Sigmoid colon (tissue), 7 donors: Measurements from ENCODE around the gene MCHR1. TPM values are rescaled to one million over a fixed set of nuclear protein-coding genes. Genes with fewer than 3 reads are reported as not detected.

Experiments used
- DNase-seq: peaks from one replicate; pipeline ENCODE4 v3.0.0-alpha.2; 2019
- H3K27ac ChIP-seq, 4 donors: fragments of 200-600 bp; sonication (generic); one replicate each; pipeline ENCODE4 v1.5.1; 2016 to 2019; ENCODE audit warnings: mild to moderate bottlenecking in 1 of 4
- H3K27me3 ChIP-seq, 3 donors: fragments of 200-600 bp; sonication (generic); one replicate each; pipeline ENCODE4 v1.5.1; 2019; ENCODE audit warnings: mild to moderate bottlenecking in 1 of 3
- H3K36me3 ChIP-seq, 4 donors: fragments of 200-600 bp; sonication (generic); one replicate each; pipeline ENCODE4 v1.5.1; 2016 to 2019
- H3K4me1 ChIP-seq, 4 donors: fragments of 200-600 bp; sonication (generic); one replicate each; pipeline ENCODE4 v1.5.1; 2017 to 2019
- H3K4me3 ChIP-seq, 4 donors: fragments of 200-600 bp; sonication (generic); one replicate each; pipeline ENCODE4 v1.5.1; 2017 to 2019; ENCODE audit warnings: mild to moderate bottlenecking in 2 of 4, moderate library complexity in 1 of 4
- H3K9me3 ChIP-seq, 4 donors: fragments of 200-600 bp in 3 of 4; sonication (generic) in 3 of 4; one replicate each; pipeline versions ENCODE4 v1.5.1 to v1.6.1; 2013 to 2019
- CTCF ChIP-seq, 4 experiments: fragments of 450-650 bp in 3 of 4; fragments of 200-600 bp in 1 of 4; IDR thresholded peaks; one replicate each; pipeline ENCODE4 v1.5.1; 2016 to 2019; ENCODE audit warnings: antibody characterized with exemption in 4 of 4, mild to moderate bottlenecking in 3 of 4, moderate library complexity in 2 of 4
- POLR2AphosphoS5 ChIP-seq, 4 donors: sonication (generic); formaldehyde crosslinking; IDR thresholded peaks; one replicate each; pipeline ENCODE4 v1.6.1; 2017; ENCODE audit warnings: antibody characterized with exemption in 4 of 4
- WGBS, 2 donors: extraction: QIAGEN DNeasy Blood & Tissue Kit; methylation state at CpG; one replicate each; pipeline ENCODE4 v1.1.7; 2013; 5-methylcytosine and 5-hydroxymethylcytosine counted together
- intact Hi-C: fragments of 100-400 bp; cut with DNase I; formaldehyde crosslinking; loops from one replicate; pipeline ENCODE4 v1.15.1; 2023
- polyA plus RNA-seq, 3 donors: library from polyadenylated mRNA; stranded (reverse); fragments of 200-250 nt; gene quantifications; one replicate each; pipeline ENCODE4 v1.2.3, GENCODE V29; 2013
- total RNA-seq, 4 donors: library from RNA; depleted of rRNA; stranded (reverse); fragments of >200 nt; gene quantifications; one replicate each; pipeline ENCODE4 v1.1.0, GENCODE V29; 2016
- donor health status: healthy with polysubstance abuse.
- donor health status: Bipolar disorder and iron deficiency.
- donor health status: healthy.

Gene MCHR1
- total and polyA plus RNA-seq, 7 donors = 0.28 to 0.60 (median 0.44) TPM; not detected in 4

GRCh38 chr22:40729284-40729683 is 50.0 kb downstream of the MCHR1 start:
- Histone ChIP-seq H3K27ac (peak overlapping the region in 1 of 4 donors; percentile 9), H3K27me3 (no peaks in the 10 kb centered on the region), H3K36me3 (no peaks in the 10 kb centered on the region), H3K9me3 (no peaks in the 10 kb centered on the region), H3K4me3 (no peak overlapping the region), H3K4me1 (peaks cover 0 to 9% (median 2%) of the 10 kb centered on the region in 4 donors)
- 79 to 94% methylated on average over 6 of the region's 6 CpGs for WGBS, 2 donors
- TF ChIP-seq CTCF (IDR thresholded peaks at IDR 0.05) (no peak), POLR2AphosphoS5 (IDR thresholded peaks at IDR 0.05) (no peak)
- no peak for DNase-seq
- intact Hi-C loops = no loop called here

Other genes starting within 250 kb of the MCHR1 start
- 100 to 1,000 TPM in 1 of 4 donors, 10 to 100 TPM in 3; 19.6 to 104 (median 72.1) TPM for gene MRTFA, start 42.8 kb upstream of the MCHR1 start, total RNA-seq
- 10 to 100 TPM; 10.8 to 29.2 (median 10.9) TPM for gene MRTFA, start 42.8 kb upstream of the MCHR1 start, polyA plus RNA-seq
- 10 to 100 TPM; 10.2 to 14.7 (median 11.1) TPM for gene SLC25A17, start 139.9 kb downstream of the MCHR1 start, total RNA-seq
- gene SLC25A17, start 139.9 kb downstream of the MCHR1 start, polyA plus RNA-seq = 10 to 100 TPM in 1 of 3 donors, 1 to 10 TPM in 2; 6.2 to 12.6 (median 9.0) TPM
- 100 to 1,000 TPM; 171 to 213 (median 198) TPM for gene ST13, start 177.2 kb downstream of the MCHR1 start, total RNA-seq
- gene ST13, start 177.2 kb downstream of the MCHR1 start, polyA plus RNA-seq = 100 to 1,000 TPM in 2 of 3 donors, 10 to 100 TPM in 1; 76.1 to 210 (median 119) TPM
- gene XPNPEP3, start 177.7 kb downstream of the MCHR1 start, total RNA-seq = 10 to 100 TPM in 3 of 4 donors, 1 to 10 TPM in 1; 9.6 to 13.6 (median 11.9) TPM
- gene XPNPEP3, start 177.7 kb downstream of the MCHR1 start, polyA plus RNA-seq = 1 to 10 TPM; 3.9 to 6.6 (median 6.2) TPM
- not detected for gene DNAJB7, start 182.6 kb downstream of the MCHR1 start, total RNA-seq
- under 1 TPM in 2 of 3 donors, not detected in 1; 0.07 to 0.60 TPM for gene DNAJB7, start 182.6 kb downstream of the MCHR1 start, polyA plus RNA-seq